HepG2 (cell line): ENCODE measurements around the gene ADRM1. TPM values are rescaled to one million over a fixed set of nuclear protein-coding genes. Genes with fewer than 3 reads are reported as not detected.

Source experiments
- ETV5 ChIP-seq: IDR thresholded peaks from 2 replicates; pipeline ENCODE4 v1.6.1; 2018; ENCODE audit warnings: missing biosample characterization, missing genetic modification reagents, inconsistent platforms, borderline replicate concordance
- FOXK2 ChIP-seq: fragments of 450-650 bp; IDR thresholded peaks from 2 replicates; pipeline ENCODE4 v1.6.1; 2016
- SP5 ChIP-seq: IDR thresholded peaks from 2 replicates; pipeline ENCODE4 v1.6.1; 2016; ENCODE audit warnings: low read depth, borderline replicate concordance
- WIZ ChIP-seq: sonication (generic); formaldehyde crosslinking; IDR thresholded peaks from 2 replicates; pipeline ENCODE4 v1.5.1; 2020; ENCODE audit warnings: mild to moderate bottlenecking, missing genetic modification reagents
- ZNF251 ChIP-seq: sonication (generic); formaldehyde crosslinking; IDR thresholded peaks from 2 replicates; pipeline ENCODE4 v1.9.0; 2021; ENCODE audit warnings: mild to moderate bottlenecking, missing genetic modification reagents
- ZNF446 ChIP-seq: sonication (generic); formaldehyde crosslinking; IDR thresholded peaks from 2 replicates; pipeline ENCODE4 v1.5.0; 2020; ENCODE audit warnings: mild to moderate bottlenecking, missing genetic modification reagents
- ZNF557 ChIP-seq: sonication (generic); formaldehyde crosslinking; IDR thresholded peaks from 2 replicates; pipeline ENCODE4 v1.4.0; 2020; ENCODE audit warnings: missing genetic modification reagents
- polyA plus RNA-seq, 8 experiments: library from polyadenylated mRNA; depleted of rRNA in 3 of 8; stranded (reverse) in 7 of 8; unstranded in 1 of 8; fragments of >200 nt; fragmentation: Illumina TruSeq in 4 of 8; extraction: Trizol in 4 of 8; gene quantifications; 2 replicates each; pipeline versions ENCODE4 v1.2.1 to v1.2.3, GENCODE V29; 2011 to 2016; ENCODE audit warnings: low read depth in 4 of 8, missing spikeins in 1 of 8, mixed read lengths in 1 of 8; ENCODE audit not compliant: insufficient read depth in 1 of 8
- total RNA-seq, 5 experiments: library from RNA; depleted of rRNA; stranded (reverse); fragments of >200 nt; fragmentation: Illumina TruSeq; extraction: Trizol; gene quantifications; 2 replicates each; pipeline ENCODE4 v1.2.3, GENCODE V29; 2016; ENCODE audit warnings: low read depth in 1 of 5
- TF ChIP-seq, protein P1 (sequence below): sonication (generic); formaldehyde crosslinking; IDR thresholded peaks from 2 replicates; pipeline ENCODE4 v1.4.0; 2020; ENCODE audit warnings: missing genetic modification reagents, borderline replicate concordance
- TF ChIP-seq, protein P2 (sequence below): sonication (generic); formaldehyde crosslinking; IDR thresholded peaks from 2 replicates; pipeline ENCODE4 v1.4.0; 2020; ENCODE audit warnings: missing genetic modification reagents

The ADRM1 gene
- total and polyA plus RNA-seq, 2 of the 13 experiments (the other 11 are each of a cell fraction or from before 2014, with no cell fraction given), result 92.9 to 154 TPM

DNA sequence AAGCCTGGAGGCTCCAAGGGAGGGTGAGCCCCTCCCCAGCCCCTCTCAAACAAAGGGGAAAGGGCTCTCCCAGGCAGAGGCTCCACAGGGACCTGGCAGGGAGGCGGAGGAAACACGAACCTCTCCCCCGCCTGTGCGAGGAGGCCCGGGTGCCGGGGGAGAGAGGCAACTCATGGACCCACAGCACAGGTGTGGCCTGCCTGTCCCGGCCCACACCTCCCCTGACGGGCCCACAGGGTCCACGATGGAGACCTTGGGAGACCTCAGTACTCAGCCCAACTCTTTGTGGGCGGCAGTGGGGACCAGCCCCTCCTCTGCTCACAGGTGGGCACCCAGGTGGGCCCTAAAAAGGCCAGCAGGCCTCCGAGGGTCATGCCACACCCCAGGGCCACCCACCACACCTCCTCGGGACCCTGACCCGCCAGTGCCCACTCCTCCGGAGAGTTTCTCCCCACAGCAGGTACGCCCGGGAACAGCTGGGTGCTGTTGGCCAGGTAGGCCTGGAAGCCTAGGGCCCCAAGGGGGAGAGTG is 52.1 kb downstream of the ADRM1 start (continued):
- TF ChIP-seq WIZ (CRISPR knock-in tag), result no peak
- TF ChIP-seq ZNF446, result no peak
- no peak for TF ChIP-seq ETV5
- no peak for TF ChIP-seq FOXK2
- TF ChIP-seq, protein P1, sequence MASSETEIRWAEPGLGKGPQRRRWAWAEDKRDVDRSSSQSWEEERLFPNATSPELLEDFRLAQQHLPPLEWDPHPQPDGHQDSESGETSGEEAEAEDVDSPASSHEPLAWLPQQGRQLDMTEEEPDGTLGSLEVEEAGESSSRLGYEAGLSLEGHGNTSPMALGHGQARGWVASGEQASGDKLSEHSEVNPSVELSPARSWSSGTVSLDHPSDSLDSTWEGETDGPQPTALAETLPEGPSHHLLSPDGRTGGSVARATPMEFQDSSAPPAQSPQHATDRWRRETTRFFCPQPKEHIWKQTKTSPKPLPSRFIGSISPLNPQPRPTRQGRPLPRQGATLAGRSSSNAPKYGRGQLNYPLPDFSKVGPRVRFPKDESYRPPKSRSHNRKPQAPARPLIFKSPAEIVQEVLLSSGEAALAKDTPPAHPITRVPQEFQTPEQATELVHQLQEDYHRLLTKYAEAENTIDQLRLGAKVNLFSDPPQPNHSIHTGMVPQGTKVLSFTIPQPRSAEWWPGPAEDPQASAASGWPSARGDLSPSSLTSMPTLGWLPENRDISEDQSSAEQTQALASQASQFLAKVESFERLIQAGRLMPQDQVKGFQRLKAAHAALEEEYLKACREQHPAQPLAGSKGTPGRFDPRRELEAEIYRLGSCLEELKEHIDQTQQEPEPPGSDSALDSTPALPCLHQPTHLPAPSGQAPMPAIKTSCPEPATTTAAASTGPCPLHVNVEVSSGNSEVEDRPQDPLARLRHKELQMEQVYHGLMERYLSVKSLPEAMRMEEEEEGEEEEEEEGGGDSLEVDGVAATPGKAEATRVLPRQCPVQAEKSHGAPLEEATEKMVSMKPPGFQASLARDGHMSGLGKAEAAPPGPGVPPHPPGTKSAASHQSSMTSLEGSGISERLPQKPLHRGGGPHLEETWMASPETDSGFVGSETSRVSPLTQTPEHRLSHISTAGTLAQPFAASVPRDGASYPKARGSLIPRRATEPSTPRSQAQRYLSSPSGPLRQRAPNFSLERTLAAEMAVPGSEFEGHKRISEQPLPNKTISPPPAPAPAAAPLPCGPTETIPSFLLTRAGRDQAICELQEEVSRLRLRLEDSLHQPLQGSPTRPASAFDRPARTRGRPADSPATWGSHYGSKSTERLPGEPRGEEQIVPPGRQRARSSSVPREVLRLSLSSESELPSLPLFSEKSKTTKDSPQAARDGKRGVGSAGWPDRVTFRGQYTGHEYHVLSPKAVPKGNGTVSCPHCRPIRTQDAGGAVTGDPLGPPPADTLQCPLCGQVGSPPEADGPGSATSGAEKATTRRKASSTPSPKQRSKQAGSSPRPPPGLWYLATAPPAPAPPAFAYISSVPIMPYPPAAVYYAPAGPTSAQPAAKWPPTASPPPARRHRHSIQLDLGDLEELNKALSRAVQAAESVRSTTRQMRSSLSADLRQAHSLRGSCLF (CRISPR knock-in tag), result no peak
- no peak for TF ChIP-seq ZNF251 (CRISPR knock-in tag)
- TF ChIP-seq SP5 (CRISPR knock-in tag), result no peak
- TF ChIP-seq, protein P2, sequence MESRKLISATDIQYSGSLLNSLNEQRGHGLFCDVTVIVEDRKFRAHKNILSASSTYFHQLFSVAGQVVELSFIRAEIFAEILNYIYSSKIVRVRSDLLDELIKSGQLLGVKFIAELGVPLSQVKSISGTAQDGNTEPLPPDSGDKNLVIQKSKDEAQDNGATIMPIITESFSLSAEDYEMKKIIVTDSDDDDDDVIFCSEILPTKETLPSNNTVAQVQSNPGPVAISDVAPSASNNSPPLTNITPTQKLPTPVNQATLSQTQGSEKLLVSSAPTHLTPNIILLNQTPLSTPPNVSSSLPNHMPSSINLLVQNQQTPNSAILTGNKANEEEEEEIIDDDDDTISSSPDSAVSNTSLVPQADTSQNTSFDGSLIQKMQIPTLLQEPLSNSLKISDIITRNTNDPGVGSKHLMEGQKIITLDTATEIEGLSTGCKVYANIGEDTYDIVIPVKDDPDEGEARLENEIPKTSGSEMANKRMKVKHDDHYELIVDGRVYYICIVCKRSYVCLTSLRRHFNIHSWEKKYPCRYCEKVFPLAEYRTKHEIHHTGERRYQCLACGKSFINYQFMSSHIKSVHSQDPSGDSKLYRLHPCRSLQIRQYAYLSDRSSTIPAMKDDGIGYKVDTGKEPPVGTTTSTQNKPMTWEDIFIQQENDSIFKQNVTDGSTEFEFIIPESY (CRISPR knock-in tag), result no peak
- no peak for TF ChIP-seq ZNF557
- TF ChIP-seq, all 625 proteins: peak for 10
